Vagina (tissue), 2 donors: ENCODE results near the gene UMPS.

Experiments
- POLR2A ChIP-seq, 2 donors: fragments of 450-650 bp; IDR thresholded peaks; one replicate each; pipeline ENCODE4 v1.6.1; 2017; ENCODE audit warnings: antibody characterized with exemption in 2 of 2, mild to moderate bottlenecking in 2 of 2, moderate library complexity in 2 of 2
- TF ChIP-seq, protein P1 (sequence below), 3 experiments: fragments of 450-650 bp in 2 of 3; fragments of 200-600 bp in 1 of 3; sonication (generic) in 1 of 3; IDR thresholded peaks; one replicate each; pipeline ENCODE4 v1.5.1; 2017 to 2019; ENCODE audit warnings: antibody characterized with exemption in 3 of 3, mild to moderate bottlenecking in 2 of 3, moderate library complexity in 2 of 3

DNA sequence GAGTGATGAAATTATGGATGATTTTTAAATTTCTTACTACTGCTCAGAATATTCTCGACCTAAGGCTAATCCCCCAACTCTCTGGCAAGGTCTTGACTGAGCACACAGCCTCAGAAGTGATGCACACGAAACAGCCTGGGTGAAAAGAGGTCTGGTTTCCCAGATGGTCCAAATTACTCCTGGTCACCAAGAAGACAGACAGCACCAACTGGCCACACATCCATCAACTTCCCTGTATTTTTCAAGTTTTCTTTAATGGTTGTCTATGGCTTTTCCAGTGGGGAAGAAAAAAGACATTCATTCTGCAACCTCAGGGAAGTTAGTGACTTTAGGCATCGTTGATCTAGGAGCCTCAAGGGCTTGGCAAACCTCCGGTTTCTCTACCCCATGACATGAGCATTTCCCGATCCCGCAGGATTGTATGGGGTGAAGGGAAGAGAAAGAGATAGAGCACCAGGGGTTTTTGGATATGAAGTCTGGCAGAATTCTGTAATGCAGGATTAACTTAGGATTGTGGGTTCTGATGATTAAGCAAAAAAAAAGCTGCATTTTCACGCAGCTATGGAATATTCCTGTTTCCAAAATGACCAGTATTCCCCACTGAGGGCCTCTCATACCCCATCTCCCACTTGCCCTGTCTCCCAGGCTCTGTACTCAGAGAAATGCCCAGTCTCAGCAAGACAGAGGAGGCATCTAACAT is 62.2 kb downstream of the UMPS start:
- TF ChIP-seq, protein P1, sequence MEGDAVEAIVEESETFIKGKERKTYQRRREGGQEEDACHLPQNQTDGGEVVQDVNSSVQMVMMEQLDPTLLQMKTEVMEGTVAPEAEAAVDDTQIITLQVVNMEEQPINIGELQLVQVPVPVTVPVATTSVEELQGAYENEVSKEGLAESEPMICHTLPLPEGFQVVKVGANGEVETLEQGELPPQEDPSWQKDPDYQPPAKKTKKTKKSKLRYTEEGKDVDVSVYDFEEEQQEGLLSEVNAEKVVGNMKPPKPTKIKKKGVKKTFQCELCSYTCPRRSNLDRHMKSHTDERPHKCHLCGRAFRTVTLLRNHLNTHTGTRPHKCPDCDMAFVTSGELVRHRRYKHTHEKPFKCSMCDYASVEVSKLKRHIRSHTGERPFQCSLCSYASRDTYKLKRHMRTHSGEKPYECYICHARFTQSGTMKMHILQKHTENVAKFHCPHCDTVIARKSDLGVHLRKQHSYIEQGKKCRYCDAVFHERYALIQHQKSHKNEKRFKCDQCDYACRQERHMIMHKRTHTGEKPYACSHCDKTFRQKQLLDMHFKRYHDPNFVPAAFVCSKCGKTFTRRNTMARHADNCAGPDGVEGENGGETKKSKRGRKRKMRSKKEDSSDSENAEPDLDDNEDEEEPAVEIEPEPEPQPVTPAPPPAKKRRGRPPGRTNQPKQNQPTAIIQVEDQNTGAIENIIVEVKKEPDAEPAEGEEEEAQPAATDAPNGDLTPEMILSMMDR (IDR thresholded peaks at IDR 0.05) = no peak
- no peak for TF ChIP-seq POLR2A (IDR thresholded peaks at IDR 0.05)
